ENCODE measurements around the gene SCN4A.
"Not testable (repeated sequence)": the region's sequence is repeated elsewhere in the genome, so short reads cannot be mapped to it uniquely, and the experiment has no call there.

SCN4A gene

DNA sequence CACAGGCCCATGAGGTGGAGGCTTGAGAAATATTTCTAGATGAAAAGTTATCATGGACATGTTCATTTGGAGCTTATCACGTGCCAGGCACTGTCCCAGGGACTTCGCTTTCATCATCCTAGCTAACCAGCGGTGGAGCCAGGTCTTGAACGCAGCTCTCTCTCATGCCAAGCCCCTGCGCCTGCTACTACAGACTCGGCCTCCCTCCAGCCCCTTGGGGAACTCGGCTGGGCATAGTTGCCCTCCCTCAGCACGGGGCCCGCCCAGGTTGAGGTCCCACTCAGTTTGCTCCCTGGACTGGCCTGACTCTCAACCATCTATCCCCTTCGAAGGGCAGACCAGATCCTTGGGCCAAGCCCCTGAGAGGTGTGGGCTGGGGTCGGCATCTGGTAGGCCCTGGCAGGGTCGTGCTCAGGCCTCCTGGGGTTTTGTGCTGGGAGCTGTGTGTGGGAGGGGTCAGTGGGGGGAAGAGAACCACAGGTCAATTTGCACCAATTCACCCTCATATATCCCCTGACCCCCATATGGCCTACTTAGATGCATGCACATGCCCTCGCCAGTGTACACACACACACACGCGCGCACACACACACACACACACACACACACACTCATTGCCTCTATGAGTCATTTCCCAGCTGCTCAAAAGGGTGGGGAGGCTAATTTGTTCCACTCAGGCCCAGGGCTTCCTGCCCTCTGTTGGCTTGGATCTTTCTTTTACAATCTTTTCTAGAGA is 12.1 kb upstream of the SCN4A start:
- DNase-seq, result peak; percentile 82

DNA sequence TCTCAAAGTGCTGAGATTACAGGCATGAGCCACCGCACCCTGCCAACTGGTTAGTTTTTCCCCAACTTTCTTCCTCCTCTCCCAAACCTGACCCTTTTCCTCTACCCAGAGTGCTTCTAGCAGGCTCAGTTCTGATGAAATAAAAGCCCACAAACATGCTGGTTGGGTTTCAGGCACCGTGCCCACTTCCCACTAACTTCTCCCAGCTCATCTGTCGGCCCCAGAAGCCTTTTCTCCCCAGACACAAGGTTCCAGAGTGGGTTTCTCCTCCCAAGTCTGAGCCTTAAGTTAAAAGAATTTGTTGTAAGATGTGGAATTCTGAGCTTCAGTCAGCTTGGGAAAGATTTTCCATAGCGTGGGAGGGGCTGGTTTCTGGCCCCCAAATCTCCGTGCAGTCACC is 11.5 kb upstream of the SCN4A start:
- DNase-seq, result no peak

DNA sequence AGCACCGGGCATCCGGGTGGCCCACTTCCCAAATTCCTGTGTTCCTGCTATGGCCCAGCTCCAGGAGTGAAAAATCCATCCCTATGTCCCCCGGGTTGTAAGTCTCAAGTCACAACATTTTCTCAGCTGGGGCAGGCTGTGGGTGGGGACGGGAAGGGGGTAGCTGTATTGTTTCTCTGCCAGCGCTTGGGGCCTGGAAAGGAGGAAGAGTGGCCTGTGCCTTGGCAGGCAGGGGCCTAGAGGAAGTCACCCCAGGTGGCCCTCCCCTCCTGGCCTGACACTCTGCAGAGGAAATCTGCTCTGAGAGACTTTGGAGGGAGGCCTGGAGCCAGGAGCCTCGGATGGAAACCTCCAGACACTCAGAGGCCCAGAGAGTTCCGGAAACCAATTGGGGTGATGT is 10.6 kb upstream of the SCN4A start:
- DNase-seq, result no peak

DNA sequence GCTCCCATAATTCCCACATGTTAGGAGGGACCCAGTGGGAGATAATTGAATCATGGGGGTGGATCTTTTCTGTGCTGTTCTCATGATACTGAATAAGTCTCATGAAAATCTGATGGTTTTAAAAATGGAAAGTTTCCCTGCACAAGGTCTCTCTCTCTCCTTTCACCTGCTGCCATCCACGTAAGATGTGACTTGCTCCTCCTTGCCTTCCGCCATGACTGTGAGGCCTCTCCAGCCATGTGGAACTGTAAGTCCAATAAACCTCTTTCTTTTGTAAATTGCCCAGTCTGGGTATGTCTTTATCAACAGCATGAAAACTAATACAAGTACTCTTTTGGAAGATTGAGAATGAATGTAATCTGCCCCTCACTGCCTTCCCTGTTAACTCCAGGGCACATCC is 9.9 kb upstream of the SCN4A start:
- DNase-seq, result not testable (repeated sequence)

DNA sequence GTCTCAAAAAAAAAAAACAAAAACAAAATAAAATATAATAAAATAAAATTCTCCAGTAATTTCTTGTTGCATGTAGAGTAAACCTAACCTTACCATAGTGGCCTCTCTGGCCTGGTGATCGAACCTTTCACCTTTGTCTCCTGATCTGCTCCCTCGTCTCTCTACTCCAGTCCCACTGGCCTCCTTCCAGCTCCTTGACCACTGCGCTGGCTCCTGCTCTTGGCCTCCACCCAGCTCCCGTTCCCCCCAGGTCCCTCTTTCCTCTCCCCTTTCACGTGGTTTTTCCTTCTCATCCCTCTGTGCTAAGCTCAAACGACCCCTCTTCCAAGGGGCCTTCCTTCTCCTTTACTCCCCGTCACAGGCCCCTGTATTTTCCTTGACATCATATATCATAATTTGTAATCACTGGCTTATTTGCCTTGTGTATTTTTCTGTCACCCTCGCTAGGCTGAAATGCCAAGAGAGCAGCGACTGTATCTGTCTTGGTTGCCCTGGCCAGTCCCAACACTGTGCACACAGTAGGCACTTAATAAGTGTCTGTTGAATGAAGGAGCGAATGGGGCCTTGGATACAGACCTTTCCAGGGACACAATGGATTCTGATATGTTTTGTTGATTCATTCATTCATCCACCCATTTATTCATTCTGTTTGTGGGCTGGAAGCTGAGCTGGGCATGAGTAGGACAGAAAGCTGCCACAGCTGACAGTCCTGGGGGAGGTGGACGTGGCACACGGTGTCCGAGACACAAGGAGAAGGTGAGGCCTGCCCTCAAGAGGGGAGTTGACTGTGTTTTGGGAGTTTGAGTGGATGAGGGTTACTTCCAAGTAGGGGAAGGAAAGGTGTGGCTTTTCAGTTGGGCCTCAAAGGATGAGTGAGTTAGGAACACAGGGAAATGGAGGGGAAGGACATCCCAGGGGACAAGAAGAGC is 5.8 kb upstream of the SCN4A start:
- no peak for DNase-seq

DNA sequence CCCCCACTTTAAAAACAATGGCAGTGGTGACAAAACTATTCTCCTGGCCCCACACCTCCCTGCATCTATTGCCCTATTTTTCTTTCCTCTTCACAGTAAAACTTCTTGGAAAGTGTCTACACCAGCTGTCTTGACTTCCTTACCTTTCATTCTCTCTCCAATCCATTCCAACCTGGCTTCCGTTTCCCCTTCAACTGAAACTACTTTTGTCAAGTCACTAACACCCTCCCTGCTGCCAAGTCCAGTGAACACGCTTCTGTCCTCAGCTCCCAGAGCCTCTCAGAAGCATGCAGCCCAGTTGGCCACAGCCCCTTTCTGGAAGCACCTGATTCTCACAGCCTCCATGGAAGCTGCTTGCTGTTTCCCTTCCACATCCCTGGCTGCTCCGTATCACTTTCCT is 4.0 kb upstream of the SCN4A start:
- DNase-seq, result no peak

DNA sequence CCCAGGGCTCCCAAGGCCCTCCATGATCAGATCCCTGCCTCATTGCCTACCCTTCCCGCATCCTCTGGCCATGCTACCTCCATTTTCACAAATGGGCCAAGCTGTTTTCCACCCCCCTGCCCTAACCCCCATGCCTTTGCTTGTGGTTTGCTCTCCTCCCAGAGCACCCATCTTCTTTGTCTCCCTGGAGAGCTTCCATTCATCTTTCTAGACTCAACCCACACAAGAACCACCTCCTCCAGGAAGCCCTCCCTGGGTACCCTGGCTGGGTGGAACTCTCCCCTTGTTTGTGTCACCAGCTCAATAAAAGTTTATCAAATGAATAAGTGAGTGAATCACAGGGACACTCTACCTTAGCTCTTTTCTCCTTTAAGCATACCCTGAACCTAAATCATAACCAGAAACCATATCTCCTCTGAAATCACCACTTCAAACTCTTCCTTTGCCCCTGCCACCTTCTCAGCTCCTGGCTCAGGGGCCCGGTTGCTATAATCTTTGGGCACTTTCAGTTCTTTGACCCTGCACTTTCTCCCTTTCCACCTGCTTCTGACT is 2.9 kb upstream of the SCN4A start:
- DNase-seq, result no peak

DNA sequence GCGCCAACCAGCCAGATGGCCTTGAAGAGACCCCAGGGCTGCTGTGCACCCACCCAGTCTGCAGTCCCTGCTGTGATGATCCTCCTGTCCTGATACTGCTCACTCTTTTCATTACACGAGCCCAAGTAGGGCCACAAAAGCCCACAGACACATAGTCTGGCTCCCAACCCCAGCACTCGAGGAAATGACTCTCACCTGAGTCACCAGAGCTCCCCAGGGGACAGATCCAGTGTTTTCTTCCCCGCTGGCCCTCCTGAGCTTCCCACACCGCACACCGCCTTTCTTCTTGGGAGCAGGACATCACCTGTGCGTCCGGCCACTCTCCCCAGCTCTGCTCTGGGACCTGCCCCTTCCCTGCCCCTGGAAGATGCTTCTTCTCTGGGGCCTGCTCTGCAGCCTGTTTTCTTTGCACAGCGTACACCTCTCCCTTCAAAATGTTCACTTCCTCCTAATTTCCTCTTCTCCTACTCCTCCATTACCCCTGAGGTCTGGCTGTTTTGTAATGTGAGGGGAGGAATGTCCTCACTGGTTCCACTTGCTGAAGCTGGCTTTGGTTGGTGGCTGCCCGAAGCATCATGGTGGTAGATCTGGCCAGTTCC is 2.0 kb upstream of the SCN4A start:
- DNase-seq, result no peak

DNA sequence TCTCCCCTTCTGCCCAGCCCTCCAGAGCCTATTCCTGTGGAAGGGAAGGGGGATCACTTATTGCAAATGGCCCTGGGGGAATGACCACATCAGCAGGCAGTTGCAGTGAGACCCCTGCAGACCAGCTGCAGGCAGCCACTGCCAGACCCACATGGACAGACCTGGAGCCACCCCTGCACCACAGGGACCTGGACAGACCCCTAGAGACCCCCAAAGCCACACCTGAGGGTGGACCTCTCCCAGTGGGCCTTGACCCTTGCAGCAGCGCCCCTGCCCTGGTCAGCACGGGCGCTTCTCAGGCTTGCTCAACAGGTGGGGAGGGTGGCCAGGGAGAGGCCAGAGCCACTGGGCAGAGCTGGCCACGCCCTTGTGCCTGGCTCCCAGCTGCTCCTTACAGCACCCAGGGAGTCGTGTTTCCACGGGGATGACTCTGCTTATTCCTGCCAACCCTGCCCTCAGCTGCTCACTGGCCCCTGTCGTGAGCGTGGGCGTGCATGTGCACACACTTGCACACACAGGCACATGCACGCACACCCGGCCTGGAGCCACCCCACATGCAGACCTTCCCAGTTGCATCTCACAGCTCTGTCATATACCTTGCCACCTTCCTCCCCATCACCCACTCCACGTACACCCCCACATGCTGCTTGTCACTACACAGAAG is 1.3 kb upstream of the SCN4A start:
- DNase-seq, result no peak

DNA sequence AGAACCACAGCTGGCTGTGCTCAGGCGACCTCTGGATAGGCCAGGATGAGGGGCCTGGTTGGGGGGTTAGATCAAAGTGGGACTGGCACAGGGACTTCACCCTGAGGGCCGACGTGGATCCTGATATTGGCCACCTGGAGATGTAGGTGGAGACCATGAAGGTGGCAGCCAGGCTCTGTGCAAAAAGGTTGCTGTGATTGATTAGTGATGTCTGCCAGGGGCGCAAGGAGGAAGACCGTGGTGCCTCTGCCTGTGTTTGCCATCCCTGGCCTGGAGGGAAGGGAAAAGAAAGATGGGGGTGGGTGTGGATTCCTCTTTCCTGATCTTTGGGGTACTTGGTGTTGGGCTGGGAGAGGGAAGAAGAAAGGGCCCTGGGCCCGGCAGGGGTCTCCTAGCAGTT is 529 bp upstream of the SCN4A start:
- DNase-seq, result no peak

DNA sequence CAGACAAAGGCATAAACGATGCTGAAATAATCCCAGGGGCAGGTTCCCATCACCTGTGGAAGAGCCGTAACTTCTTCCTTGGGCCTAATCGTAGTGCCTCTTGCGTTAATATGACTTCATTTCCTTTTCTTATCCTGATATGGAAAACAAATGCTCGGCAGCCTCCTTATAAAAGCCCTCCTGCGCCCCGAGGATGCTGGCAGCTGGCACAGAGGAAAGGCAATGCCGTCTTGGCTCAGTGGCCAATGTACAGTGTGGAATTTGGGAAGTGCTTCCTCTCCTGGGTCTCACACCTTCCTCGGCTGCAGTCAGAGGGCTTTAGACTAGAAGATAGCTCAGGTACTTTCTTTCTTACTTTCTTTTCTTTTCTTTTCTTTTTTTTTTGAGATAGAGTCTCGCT is 3.4 kb downstream of the SCN4A start:
- DNase-seq, result no peak

DNA sequence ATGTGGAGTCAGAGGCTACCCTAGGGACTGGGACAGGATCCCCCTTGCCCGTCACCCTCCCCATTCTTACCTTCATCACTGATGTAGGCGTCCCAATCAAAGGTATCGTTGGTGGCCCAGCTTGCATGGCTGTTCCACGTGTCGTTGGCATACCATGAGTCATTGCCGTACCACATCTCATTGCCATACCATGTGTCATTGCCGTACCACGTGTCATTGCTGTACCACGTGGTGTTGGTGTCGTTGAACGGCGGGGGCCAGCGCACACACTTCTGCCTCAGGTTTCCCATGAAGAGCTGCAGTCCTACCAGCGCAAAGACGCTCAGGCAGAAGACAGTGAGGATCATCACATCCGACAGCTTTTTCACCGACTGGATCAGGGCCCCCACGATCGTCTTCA is 4.8 kb downstream of the SCN4A start:
- no peak for DNase-seq

DNA sequence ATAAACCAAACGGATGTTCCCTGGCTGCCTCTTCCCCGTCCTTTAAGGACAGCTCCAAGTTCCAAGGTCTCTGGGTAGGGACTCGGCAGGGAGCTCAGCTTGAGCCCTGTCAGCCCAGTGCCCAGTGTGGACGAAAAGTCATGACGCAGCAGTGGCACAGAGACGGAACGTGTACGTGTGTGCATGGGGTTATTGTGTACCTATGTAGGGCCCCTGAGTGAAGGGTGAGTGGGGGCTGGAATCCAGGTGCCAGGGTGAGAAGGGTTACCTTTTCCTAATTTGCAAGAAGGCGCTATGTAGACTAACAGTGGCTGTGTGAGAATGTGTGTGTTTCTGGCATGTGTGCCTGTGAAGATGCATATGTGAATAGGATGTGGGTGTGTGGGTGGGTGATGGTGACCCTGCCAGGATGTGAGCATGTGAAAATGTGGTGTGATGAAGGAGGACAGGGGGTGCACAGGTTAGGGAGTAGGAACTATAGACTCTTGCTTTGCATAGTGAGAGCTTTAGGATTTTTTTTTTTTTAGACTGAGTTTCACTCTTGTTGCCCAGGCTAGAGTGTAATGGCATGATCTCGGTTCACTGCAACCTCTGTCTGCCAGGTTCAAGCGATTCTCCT is 6.0 kb downstream of the SCN4A start:
- DNase-seq, result peak; percentile 42

DNA sequence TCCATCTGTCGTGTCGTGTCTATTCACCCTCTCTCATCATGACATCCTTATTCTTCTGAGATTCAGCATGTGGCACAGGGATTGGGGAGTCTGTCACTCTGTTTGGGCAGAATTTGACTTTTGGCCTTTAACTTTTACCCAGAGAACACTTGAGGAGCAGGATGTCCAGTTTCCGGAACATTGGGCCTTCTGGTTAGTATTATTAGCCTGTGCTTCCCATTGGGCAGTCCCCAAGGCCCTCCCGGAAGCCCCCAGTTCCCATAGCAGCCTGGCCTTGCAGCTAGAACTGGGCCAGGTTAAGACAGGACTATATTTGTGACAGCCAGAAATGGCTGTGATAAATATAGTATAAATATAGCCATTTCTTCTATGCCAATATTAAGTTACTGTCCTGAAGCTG is 9.6 kb downstream of the SCN4A start:
- DNase-seq, result no peak

DNA sequence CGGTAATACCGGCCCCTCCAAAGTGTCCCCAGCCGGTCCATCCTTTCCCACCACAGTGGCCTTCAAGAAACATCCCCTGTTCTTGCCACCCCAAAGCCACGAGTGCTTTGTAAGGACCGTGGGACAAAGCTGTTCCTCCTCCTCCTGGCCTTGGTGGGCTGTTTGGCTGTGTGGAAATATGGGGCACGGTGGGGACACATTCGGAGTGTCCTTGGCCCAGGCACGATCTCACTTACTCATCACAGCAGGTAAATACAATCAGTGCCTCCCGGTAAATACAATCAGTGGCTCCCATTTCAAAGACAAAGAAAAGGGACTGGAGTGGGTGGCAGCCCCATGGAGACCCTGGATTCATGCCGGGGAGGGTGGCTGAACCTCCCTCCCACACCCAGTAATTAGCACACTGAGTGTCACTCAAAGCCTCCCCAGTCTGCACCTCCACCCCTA is 10.4 kb downstream of the SCN4A start:
- DNase-seq, result no peak

DNA sequence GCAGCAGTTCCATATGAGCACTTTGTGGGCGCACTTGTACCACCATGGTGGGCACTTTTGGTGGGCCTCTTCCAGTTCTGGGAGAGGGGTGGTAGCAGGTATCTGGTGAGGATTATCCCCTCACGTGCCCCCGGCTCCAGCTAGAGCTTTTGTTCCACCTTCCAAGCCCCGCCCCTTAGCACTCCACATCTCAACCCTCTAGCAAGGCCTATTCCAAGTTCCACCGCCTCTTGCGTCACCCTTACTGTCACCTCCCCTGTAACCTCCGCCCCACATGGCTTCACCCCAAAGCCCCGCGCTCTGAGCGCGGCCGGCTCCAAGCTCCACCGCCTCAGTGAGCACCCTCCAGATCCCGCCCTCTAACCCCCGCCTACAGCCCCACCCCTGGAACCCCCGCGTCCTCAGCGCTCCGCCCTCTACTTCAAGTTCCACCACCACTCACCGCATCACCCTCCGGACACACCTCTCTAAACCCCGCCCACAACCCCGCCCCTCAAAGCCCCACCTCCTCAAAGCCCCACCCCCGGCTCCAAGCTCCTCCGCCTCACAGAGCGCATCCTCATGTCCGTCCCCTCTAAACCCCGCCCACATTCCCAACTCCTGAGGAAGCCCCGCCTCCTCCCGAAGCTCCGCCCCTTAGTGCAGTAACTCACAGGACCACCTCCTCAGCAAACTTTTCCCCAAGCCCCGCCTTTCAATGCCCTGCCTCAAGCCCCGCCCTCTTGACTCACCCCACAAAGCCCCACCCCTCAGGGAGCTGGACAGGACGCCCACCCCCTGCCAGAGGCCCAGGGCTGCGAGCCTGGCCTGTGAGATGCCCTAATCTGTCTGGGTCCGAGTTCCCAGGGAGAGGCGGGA is 11.1 kb downstream of the SCN4A start:
- DNase-seq, result peak; percentile 57

DNA sequence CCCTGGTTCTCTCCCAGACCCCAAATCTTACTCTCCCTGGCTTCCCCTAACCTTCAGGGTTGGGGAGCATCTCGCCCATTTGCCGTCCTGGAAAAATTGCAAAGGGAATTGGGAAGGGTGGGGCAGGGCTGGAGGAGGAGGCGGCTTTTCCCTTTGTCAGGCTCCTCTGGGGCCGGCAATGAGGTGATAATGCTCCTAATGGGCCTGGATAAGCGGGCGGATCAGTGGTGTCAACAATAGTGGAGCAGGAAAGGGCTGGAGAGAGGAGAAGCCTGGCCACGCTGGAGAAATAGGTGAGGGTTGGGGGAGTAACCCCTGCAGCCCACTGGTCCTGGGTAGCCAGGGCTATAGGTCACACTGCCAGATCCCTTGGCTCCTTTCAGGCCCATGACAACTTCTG is 12.3 kb downstream of the SCN4A start:
- no peak for DNase-seq

DNA sequence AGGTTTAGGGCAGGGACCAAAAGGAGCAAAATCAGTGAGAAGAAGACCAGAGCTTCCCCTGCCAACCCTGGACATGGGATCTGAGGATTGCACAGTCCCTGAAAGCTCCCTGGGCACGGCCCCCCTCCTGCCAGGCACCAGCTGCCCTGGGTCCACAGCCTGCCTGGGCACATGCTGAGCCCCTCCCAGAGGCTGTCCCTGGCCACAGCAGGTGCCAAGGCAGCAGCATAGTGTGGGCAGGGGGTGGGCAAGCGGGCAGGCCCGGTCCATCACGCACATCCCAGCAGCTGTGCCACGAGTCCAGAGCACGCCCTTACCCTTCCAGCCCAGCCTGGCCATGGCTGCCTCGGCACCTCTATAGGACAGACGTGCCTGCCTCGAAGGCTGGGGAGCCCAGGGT is 12.7 kb downstream of the SCN4A start:
- DNase-seq, result no peak

DNA sequence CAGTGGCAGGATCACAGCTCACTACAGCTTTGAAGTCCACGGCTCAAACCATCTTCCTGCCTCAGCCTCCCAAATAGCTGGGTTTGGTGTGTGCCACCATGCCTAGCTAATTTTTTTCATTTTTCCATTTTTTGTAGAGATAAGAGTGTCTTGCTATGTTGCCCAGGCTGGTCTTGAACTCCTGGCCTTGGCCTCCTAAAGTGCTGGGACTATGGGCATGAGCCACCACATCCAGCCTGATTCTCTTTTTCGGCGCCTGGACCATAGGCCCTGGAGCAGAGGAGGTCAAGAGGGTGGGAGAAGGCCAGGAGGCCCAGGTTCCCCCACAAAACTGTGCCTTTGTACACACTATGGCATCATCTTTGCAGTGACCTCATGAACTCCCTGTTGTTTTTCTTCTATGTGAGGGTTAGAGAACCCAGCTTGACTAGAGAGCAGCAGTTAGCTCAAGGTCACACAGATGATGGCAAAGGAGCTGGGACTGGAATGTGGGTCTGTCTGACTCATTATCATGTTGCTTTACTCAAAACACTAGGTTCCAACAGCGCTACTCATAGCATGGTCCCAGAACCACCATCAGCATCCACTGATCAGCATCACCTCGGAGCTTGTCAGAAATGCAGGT is 16.3 kb downstream of the SCN4A start:
- no peak for DNase-seq

DNA sequence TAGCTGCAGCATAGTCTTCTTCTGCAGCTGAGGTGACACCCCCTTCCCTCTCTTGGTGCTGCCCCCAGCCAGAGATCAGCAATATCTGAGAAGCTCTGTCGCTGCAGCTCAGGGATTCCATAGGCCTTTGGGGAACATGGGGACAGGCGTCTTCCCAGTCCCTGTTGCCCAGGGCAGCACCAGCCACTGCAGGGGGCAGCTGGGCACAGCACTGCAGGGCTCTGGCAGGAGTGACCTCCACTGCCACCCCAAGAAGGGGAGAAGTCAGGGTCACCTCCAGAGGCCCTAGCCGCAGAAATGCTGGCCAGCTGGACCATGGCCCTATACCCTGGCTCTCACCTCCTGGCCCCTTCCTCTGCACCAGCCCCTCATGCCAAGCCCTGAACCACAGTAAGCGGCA is 16.9 kb downstream of the SCN4A start:
- DNase-seq, result no peak

DNA sequence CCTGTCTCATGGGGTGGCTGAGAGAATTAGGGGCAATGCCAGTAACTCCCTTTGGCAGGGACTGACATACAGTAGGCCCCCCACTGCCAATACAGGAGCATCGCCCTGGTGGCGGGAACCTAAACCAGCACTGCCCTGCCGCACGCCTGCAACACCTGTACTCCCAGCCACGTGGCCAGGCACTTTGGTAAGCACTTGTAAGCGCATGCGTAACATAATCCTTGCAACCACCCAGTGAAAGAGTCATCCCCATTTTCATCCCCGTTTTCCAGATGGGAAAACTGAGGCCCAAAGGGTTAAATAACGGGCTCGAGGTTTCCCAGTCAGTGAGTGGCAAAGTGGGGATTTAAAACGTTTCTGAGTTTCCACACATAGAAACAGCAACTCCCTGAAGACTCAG is 17.5 kb downstream of the SCN4A start:
- DNase-seq, result no peak

Measured in CD4-positive, alpha-beta T cell treated with Interleukin-17A for 1 hour (primary cell).